Heart right ventricle (tissue), 16 donors: Measurements from ENCODE around the gene C9orf40. TPM values are rescaled to one million over a fixed set of nuclear protein-coding genes. Genes with fewer than 3 reads are reported as not detected.

Experiments used
- ATAC-seq, 8 donors: fragments of 200-7000 bp; cut with Tn5 transposase; one replicate each; pipeline ENCODE4 v1.9.1; 2020; ENCODE audit warnings: mild to moderate bottlenecking in 8 of 8, moderate library complexity in 8 of 8, moderate number of reproducible peaks in 1 of 8
- DNase-seq, 2 donors: peaks; one replicate each; pipeline ENCODE4 v3.0.0-alpha.2; 2020
- H3K27ac ChIP-seq, 10 donors: fragments of 200-600 bp; sonication (generic) in 2 of 10; one replicate each; pipeline versions ENCODE4 v1.5.0 to v1.8.0; 2020 to 2022; ENCODE audit warnings: mild to moderate bottlenecking in 3 of 10
- H3K27me3 ChIP-seq, 7 donors: fragments of 200-600 bp; one replicate each; pipeline ENCODE4 v1.8.0; 2021 to 2022; ENCODE audit warnings: mild to moderate bottlenecking in 2 of 7
- H3K36me3 ChIP-seq, 9 donors: fragments of 200-600 bp; sonication (generic) in 1 of 9; one replicate each; pipeline versions ENCODE4 v1.5.0 to v1.8.0; 2020 to 2022; ENCODE audit warnings: mild to moderate bottlenecking in 2 of 9
- H3K4me1 ChIP-seq, 9 donors: fragments of 200-600 bp; sonication (generic) in 1 of 9; one replicate each; pipeline versions ENCODE4 v1.5.0 to v1.8.0; 2020 to 2022; ENCODE audit warnings: mild to moderate bottlenecking in 4 of 9
- H3K4me3 ChIP-seq, 10 donors: fragments of 200-600 bp; sonication (generic) in 2 of 10; one replicate each; pipeline versions ENCODE4 v1.5.0 to v1.8.0; 2020 to 2022; ENCODE audit warnings: mild to moderate bottlenecking in 7 of 10, moderate library complexity in 2 of 10
- H3K9me3 ChIP-seq, 11 donors: fragments of 200-600 bp in 10 of 11; sonication (generic) in 2 of 11; one replicate each; pipeline versions ENCODE4 v1.5.0 to v1.8.0; 2013 to 2022; ENCODE audit warnings: mild to moderate bottlenecking in 2 of 11, control low read depth in 1 of 11, moderate library complexity in 1 of 11
- whole genome bisulfite sequencing, 2 donors: extraction: QIAGEN DNeasy Blood & Tissue Kit; methylation state at CpG; one replicate each; pipeline ENCODE4 v1.1.7; 2013; ENCODE audit warnings: inconsistent platforms in 1 of 2; 5-methylcytosine and 5-hydroxymethylcytosine counted together
- intact Hi-C, 10 donors: fragments of 100-400 bp; cut with DNase I; formaldehyde crosslinking; loops; one replicate each; pipeline versions ENCODE4 v1.11.1 to v1.14.2; 2022
- polyA plus RNA-seq, 2 donors: library from polyadenylated mRNA; stranded (reverse); fragments of 200-250 nt; gene quantifications; one replicate each; pipeline ENCODE4 v1.2.3, GENCODE V29; 2013
- total RNA-seq, 10 donors: library from RNA; stranded (reverse); fragmentation: NEBNext Ultra II Directional in 3 of 10; extraction: Animal tissue kit (Norgen Biotek cat#: 25700) in 3 of 10; gene quantifications; one replicate each; pipeline versions ENCODE4 v1.2.1 to v1.2.4, GENCODE V29; 2021 to 2023
- TF ChIP-seq, protein P1 (sequence below), 9 donors: fragments of 200-600 bp; sonication (generic) in 2 of 9; IDR thresholded peaks; one replicate each; pipeline versions ENCODE4 v1.5.0 to v1.8.0; 2021 to 2022; ENCODE audit warnings: antibody characterized with exemption in 9 of 9, mild to moderate bottlenecking in 5 of 9, moderate library complexity in 1 of 9
- donor health status: Arrhythmogenic right ventricular cardiomyopathy.
- donor health status: ischemic (EF 13 %, LVEDD 7.1; RV severe dilation, severe dysfunction).
- donor health status: healthy with polysubstance abuse.
- donor health status: DM: no; HTN: yes; CAD: no.
- donor health status: DM: no; HTN: no; CAD: no.
- donor health status: ischemic (EF 25% LVEDD 6.9; RV normal size, moderate dysfunction).
- donor health status: ischemic (EF 25% LVEDD 5.7; RV mildly dilated, moderate dysfunction).
- donor health status: healthy.
- donor health status: DM: yes; HTN: yes; CAD: no.
- donor health status: Ischemic cardiomyopathy.
- donor health status: ischemic (EF 35%, LVEDD 5.7; RV mildly dilated, moderate dysfunction).
- donor health status: nonischemic (EF 11% LVEDD 7.7; RV severe dilation, severe dysfunction).
- donor health status: DM: yes; HTN: yes; CAD: no.
- donor health status: PGD.
- donor health status: ischemic (EF 29% LVEDD 5.4; RV normal size, mild dysfunction).
- donor health status: nonischemic (EF 23%, LVEDD 6.1; RV moderate dilation, normal function).

C9orf40 gene
- total and polyA plus RNA-seq, 12 donors: 0.96 to 2.9 (median 1.9) TPM

DNA sequence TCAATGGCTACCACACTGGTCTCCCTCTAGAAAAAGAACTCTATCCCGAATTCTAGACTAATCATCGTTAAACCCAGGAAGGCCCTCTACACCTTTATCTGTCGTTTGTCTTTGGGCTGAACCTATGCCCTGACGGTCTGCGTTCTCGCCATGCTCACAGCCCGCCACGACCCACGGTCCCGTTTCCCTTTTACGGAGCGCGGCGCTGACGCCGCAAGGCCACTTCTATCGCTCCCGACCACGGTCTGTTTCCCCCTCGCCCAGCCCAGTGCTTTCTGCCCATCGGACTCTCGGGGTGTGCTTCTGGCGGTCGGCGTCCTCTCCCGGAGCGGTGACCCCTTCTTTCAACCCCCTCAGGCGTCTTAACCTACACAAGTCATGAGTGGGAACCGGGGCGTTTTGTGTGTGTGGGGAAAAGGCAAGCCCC is 974 bp downstream of the C9orf40 start:
- intact Hi-C loops: loop anchor here in 5 of 10 donors (2.0 to 10.0 kb wide), 6 partner anchors 51 to 175 kb away; partner anchors contain the start of genes NMRK1 (in 2 of the 5), OSTF1 (in 2 of the 5) and TRPM6 (in 1 of the 5)
- Histone ChIP-seq H3K36me3 (peaks cover 0 to 14% (median 0%) of the 10 kb centered on the region in 9 donors), H3K4me3 (peak overlapping the region; percentile 60 to 98 (median 88)), H3K27me3 (no peaks in the 10 kb centered on the region), H3K4me1 (peaks cover 0 to 27% (median 17%) of the 10 kb centered on the region in 9 donors), H3K27ac (peak overlapping the region; percentile 85 to 99 (median 96)), H3K9me3 (no peaks in the 10 kb centered on the region)
- 0% methylated on average over 30 of the region's 30 CpGs for WGBS, 2 donors
- TF ChIP-seq, protein P1, sequence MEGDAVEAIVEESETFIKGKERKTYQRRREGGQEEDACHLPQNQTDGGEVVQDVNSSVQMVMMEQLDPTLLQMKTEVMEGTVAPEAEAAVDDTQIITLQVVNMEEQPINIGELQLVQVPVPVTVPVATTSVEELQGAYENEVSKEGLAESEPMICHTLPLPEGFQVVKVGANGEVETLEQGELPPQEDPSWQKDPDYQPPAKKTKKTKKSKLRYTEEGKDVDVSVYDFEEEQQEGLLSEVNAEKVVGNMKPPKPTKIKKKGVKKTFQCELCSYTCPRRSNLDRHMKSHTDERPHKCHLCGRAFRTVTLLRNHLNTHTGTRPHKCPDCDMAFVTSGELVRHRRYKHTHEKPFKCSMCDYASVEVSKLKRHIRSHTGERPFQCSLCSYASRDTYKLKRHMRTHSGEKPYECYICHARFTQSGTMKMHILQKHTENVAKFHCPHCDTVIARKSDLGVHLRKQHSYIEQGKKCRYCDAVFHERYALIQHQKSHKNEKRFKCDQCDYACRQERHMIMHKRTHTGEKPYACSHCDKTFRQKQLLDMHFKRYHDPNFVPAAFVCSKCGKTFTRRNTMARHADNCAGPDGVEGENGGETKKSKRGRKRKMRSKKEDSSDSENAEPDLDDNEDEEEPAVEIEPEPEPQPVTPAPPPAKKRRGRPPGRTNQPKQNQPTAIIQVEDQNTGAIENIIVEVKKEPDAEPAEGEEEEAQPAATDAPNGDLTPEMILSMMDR (IDR thresholded peaks at IDR 0.05): no peak
- ATAC-seq: peak in 7 of 8 donors; percentile 19 to 46 (median 36)
- DNase-seq: peak; percentile 38 to 52

DNA sequence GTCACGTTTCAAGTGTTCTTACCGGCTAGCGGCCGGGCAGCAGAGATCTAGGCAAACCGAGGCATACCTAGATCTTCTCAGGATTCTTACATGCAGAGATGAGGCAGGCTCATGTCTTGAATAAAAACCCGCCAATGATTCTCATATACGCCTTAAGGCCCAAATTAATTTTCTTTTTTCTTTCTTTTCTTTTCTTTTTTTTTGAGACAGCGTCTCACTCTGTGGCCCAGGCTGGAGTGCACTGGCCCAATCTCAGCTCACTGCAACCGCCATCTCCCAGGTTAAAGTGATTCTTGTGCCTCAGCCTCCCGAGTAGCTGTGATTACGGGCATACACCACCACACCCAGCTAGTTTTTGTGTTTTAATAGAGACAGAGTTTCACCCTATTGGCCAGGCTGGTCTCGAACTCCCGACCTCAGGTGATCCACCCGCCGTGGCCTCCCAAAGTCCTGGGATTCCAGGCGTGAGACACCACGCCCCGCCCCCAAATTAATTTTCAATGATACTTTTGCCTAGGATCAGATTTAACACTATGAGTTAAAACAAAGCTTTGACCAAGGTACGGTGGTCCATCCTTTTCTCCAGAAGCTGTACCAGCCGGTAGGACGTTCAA is 1.5 kb downstream of the C9orf40 start:
- no peak for ATAC-seq
- peak overlapping the region; percentile 60 to 98 (median 88) for H3K4me3 ChIP-seq
- TF ChIP-seq, protein P1 (IDR thresholded peaks at IDR 0.05): no peak
- H3K9me3 ChIP-seq: no peaks in the 10 kb centered on the region
- no peak for DNase-seq
- peaks cover 0 to 14% (median 0%) of the 10 kb centered on the region in 9 donors for H3K36me3 ChIP-seq
- H3K27me3 ChIP-seq: no peaks in the 10 kb centered on the region
- WGBS, 2 donors: 67 to 68% methylated on average over 21 of the region's 21 CpGs
- peaks cover 0 to 27% (median 17%) of the 10 kb centered on the region in 9 donors for H3K4me1 ChIP-seq
- intact Hi-C loops: loop anchor here in 5 of 10 donors (5.0 to 10.0 kb wide), 5 partner anchors 51 to 174 kb away; partner anchors contain the start of genes NMRK1 (in 2 of the 5), OSTF1 (in 2 of the 5) and TRPM6 (in 1 of the 5)
- H3K27ac ChIP-seq: peak overlapping the region in 9 of 10 donors; percentile 89 to 99 (median 96)

DNA sequence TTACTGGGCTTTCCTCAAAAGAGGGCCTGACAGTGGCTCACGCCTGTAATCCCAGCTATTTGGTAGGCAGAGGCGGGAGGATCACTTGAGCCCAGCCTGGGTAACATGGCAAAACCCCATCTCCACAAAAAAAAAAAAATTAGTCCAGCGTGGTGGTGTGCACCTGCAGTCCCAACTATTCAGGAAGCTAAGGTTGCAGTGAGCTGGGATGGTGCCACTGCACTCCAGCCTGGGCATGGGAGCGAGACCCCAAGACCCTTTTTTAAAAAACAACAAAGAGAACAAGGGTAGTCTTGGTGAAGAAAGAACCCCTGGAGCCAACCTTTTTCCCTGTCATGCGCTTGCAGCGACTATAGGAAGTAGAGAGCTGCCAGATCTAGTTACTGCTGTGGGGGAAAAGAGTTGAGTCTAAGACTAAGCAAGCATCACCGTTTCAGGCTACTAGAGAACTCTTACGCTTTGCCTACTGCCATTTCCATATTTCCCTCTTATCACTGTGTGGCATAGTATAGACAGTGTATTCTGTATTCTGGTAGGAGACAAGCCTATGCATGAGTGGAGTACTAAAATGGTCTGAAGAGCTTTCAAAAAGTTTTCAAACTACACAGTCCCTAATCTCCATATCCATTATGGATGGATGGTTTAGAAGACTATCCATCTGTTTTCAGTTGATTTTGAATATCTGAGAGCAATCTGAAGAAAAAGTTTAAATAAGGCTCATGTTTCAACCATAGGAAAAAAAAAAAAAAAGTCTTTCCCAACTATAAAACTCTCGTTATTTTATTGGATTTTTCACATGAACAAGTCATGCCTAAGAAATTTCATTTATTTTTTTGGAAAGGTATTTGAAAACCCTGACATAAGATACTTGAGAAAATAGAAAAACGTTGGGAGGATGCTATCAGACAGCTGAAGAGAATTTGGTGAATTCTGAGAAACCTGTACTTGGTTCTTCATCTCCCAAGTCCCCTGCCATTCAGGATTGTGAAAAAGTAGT is 2.6 kb downstream of the C9orf40 start:
- no peak for ATAC-seq
- Histone ChIP-seq H3K36me3 (peaks cover 0 to 14% (median 0%) of the 10 kb centered on the region in 9 donors), H3K27me3 (no peaks in the 10 kb centered on the region), H3K9me3 (no peaks in the 10 kb centered on the region), H3K27ac (peak overlapping the region in 8 of 10 donors; percentile 19 to 78 (median 67)), H3K4me3 (no peak overlapping the region), H3K4me1 (peaks cover 0 to 27% (median 17%) of the 10 kb centered on the region in 9 donors)
- intact Hi-C loops: loop anchor here in 5 of 10 donors (5.0 to 10.0 kb wide), 7 partner anchors 45 to 173 kb away; partner anchors contain the start of genes NMRK1 (in 3 of the 5), OSTF1 (in 3 of the 5) and TRPM6 (in 1 of the 5)
- no peak for DNase-seq
- WGBS, 2 donors: 79% methylated on average over 10 of the region's 10 CpGs
- TF ChIP-seq, protein P1 (IDR thresholded peaks at IDR 0.05): no peak
